Amniotic epithelial cell (primary cell): ENCODE results near the gene SLC6A6.

Experiments used
- DNase-seq: peaks from one replicate; pipeline ENCODE4 v3.0.0-alpha.2; 2010; ENCODE audit warnings: low read depth

The SLC6A6 gene

GRCh38 chr3:14523792-14524191, 121.4 kb downstream of the SLC6A6 start:
- DNase-seq: peak; percentile 48

- DNase-seq: peak; percentile 40
Measured at GRCh38 chr3:14524311-14524711, 121.9 kb downstream of the SLC6A6 start.

- DNase-seq: no peak
Measured at GRCh38 chr3:14524920-14525660, 122.7 kb downstream of the SLC6A6 start.

- peak; percentile 77 for DNase-seq
Measured at GRCh38 chr3:14525685-14526631, 123.6 kb downstream of the SLC6A6 start.

- DNase-seq: no peak
Measured at GRCh38 chr3:14528081-14528480, 125.7 kb downstream of the SLC6A6 start.

GRCh38 chr3:14531856-14532395, 129.5 kb downstream of the SLC6A6 start:
- DNase-seq: no peak

GRCh38 chr3:14532691-14533456, 130.5 kb downstream of the SLC6A6 start:
- no peak for DNase-seq

- no peak for DNase-seq
Measured at GRCh38 chr3:14533457-14533958, 131.1 kb downstream of the SLC6A6 start.

GRCh38 chr3:14534516-14535191, 132.2 kb downstream of the SLC6A6 start:
- no peak for DNase-seq

- DNase-seq: no peak
Measured at GRCh38 chr3:14535616-14536015, 133.2 kb downstream of the SLC6A6 start.

- no peak for DNase-seq
Measured at GRCh38 chr3:14536055-14536815, 133.8 kb downstream of the SLC6A6 start.

GRCh38 chr3:14536837-14537589, 134.6 kb downstream of the SLC6A6 start:
- DNase-seq: no peak

- no peak for DNase-seq
Measured at GRCh38 chr3:14537590-14538450, 135.4 kb downstream of the SLC6A6 start.

GRCh38 chr3:14538451-14539088, 136.2 kb downstream of the SLC6A6 start:
- no peak for DNase-seq
